IMR-90 (cell line): Measurements from ENCODE around the gene SH3BP5. TPM values are rescaled to one million over a fixed set of nuclear protein-coding genes. Genes with fewer than 3 reads are reported as not detected.
A peak's percentile ranks its signal among the peaks of the same experiment; 100 is the strongest.

ENCODE experiments used
- ATAC-seq: fragments of 200-7000 bp; cut with Tn5 transposase; 2 replicates; pipeline ENCODE4 v1.9.1; 2020; ENCODE audit warnings: low read depth, mild to moderate bottlenecking, moderate library complexity
- BruUV-seq: library from RNA; stranded (reverse); fragments of 400-500 nt; replicated peaks from 2 replicates; lab custom pipeline; 2021; lab: Mats Ljungman, UMichigan
- CTCF ChIA-PET: fragments of 300-600 bp; formaldehyde crosslinking; extraction: SDS; loops from one replicate; lab custom pipeline; 2021; ENCODE audit warnings: antibody characterized with exemption; lab: Yijun Ruan, JAX
- POLR2A ChIA-PET: fragments of 300-600 bp; sonication (Branson Sonifier 250); formaldehyde crosslinking; loops from one replicate; lab custom pipeline; 2022; ENCODE audit warnings: antibody characterized with exemption; ENCODE audit not compliant: unreplicated experiment; lab: Charles Lee
- DNase-seq: peaks from one replicate; pipeline ENCODE4 v3.0.0; 2013
- H2AFZ ChIP-seq: replicated peaks from 2 replicates; pipeline ENCODE3; 2013; ENCODE audit warnings: low read length, mild to moderate bottlenecking; ENCODE audit not compliant: poor library complexity
- H2AK5ac ChIP-seq: 2 replicates; pipeline ENCODE4 v1.6.1; 2013; ENCODE audit warnings: low read depth, low read length, inconsistent platforms
- H2AK9ac ChIP-seq: replicated peaks from 2 replicates; pipeline ENCODE3; 2013; ENCODE audit warnings: mild to moderate bottlenecking, low read depth, low read length, moderate library complexity; ENCODE audit not compliant: poor library complexity
- H2BK120ac ChIP-seq: 2 replicates; pipeline ENCODE4 v1.6.1; 2013; ENCODE audit warnings: low read depth, low read length, inconsistent platforms
- H2BK15ac ChIP-seq: 3 replicates; pipeline ENCODE4 v1.6.1; 2013; ENCODE audit warnings: low read depth, low read length, inconsistent platforms
- H2BK20ac ChIP-seq: 2 replicates; pipeline ENCODE4 v1.6.1; 2013; ENCODE audit warnings: low read depth, mild to moderate bottlenecking, inconsistent platforms, low read length, moderate library complexity
- H2BK5ac ChIP-seq: 2 replicates; pipeline ENCODE4 v1.6.1; 2013; ENCODE audit warnings: mild to moderate bottlenecking, low read depth, low read length, inconsistent platforms; ENCODE audit not compliant: poor library complexity, severe bottlenecking
- H3K14ac ChIP-seq: replicated peaks from 2 replicates; pipeline ENCODE4 v1.6.1; 2013; ENCODE audit warnings: low read depth, low read length, inconsistent platforms
- H3K18ac ChIP-seq: 2 replicates; pipeline ENCODE4 v1.6.1; 2013; ENCODE audit warnings: low read depth, low read length, control low read depth
- H3K23ac ChIP-seq: 2 replicates; pipeline ENCODE4 v1.6.1; 2013; ENCODE audit warnings: low read depth, low read length, inconsistent platforms
- H3K27ac ChIP-seq: 2 replicates; pipeline ENCODE4 v1.5.1; 2013; ENCODE audit warnings: mild to moderate bottlenecking, control low read depth, low read length; ENCODE audit not compliant: insufficient read depth
- H3K27me3 ChIP-seq: 2 replicates; pipeline ENCODE4 v1.6.1; 2013; ENCODE audit warnings: low read length; ENCODE audit not compliant: control insufficient read depth, insufficient read depth
- H3K36me3 ChIP-seq: 2 replicates; pipeline ENCODE4 v1.6.1; 2013; ENCODE audit warnings: low read length, mixed read lengths; ENCODE audit not compliant: control insufficient read depth, insufficient read depth
- H3K4ac ChIP-seq: 2 replicates; pipeline ENCODE4 v1.6.1; 2013; ENCODE audit warnings: low read depth, low read length, inconsistent platforms
- H3K4me1 ChIP-seq: 2 replicates; pipeline ENCODE4 v1.6.1; 2013; ENCODE audit warnings: low read length, mixed read lengths; ENCODE audit not compliant: control insufficient read depth, insufficient read depth
- H3K4me2 ChIP-seq: 2 replicates; pipeline ENCODE4 v1.6.1; 2013; ENCODE audit warnings: low read depth, mild to moderate bottlenecking, control low read depth, low read length, moderate library complexity
- H3K4me3 ChIP-seq: 2 replicates; pipeline ENCODE4 v1.5.1; 2013; ENCODE audit warnings: low read depth, mild to moderate bottlenecking, control low read depth, low read length, moderate library complexity; ENCODE audit not compliant: insufficient read depth
- H3K56ac ChIP-seq: 2 replicates; pipeline ENCODE4 v1.6.1; 2013; ENCODE audit warnings: low read length, inconsistent platforms; ENCODE audit not compliant: insufficient read depth; ENCODE audit errors: extremely low read depth
- H3K79me1 ChIP-seq, 2 experiments: 2 replicates each; pipeline ENCODE4 v1.6.1; 2013; ENCODE audit warnings: low read length in 2 of 2, inconsistent platforms in 1 of 2, low read depth in 1 of 2
- H3K9ac ChIP-seq: 2 replicates; pipeline ENCODE4 v1.6.1; 2013; ENCODE audit warnings: low read depth, low read length, control low read depth
- H3K9me1 ChIP-seq: 2 replicates; pipeline ENCODE4 v1.6.1; 2013; ENCODE audit warnings: low read length, inconsistent platforms; ENCODE audit not compliant: insufficient read depth
- H3K9me3 ChIP-seq: 2 replicates; pipeline ENCODE4 v1.6.1; 2013; ENCODE audit warnings: low read length; ENCODE audit not compliant: control insufficient read depth, insufficient read depth
- H4K20me1 ChIP-seq: 2 replicates; pipeline ENCODE4 v1.6.1; 2013; ENCODE audit warnings: low read length, inconsistent platforms; ENCODE audit not compliant: insufficient read depth
- H4K5ac ChIP-seq: 2 replicates; pipeline ENCODE4 v1.6.1; 2013; ENCODE audit warnings: mild to moderate bottlenecking, low read depth, low read length, control low read depth
- H4K8ac ChIP-seq, 2 experiments: 2 replicates each; pipeline ENCODE4 v1.6.1; 2013; ENCODE audit warnings: low read depth in 2 of 2, low read length in 2 of 2, control low read depth in 1 of 2, inconsistent platforms in 1 of 2
- H4K91ac ChIP-seq: 2 replicates; pipeline ENCODE4 v1.6.1; 2013; ENCODE audit warnings: low read depth, low read length, inconsistent platforms; ENCODE audit not compliant: insufficient read depth
- CEBPB ChIP-seq: IDR thresholded peaks from 2 replicates; pipeline ENCODE4 v1.6.1; 2012; ENCODE audit warnings: low read depth, low read length, improper control_type of control experiment
- CHD1 ChIP-seq: IDR thresholded peaks from 2 replicates; pipeline ENCODE4 v1.6.1; 2012; ENCODE audit warnings: low read depth, low read length, improper control_type of control experiment
- FOS ChIP-seq: fragments of 150-350 bp; IDR thresholded peaks from 2 replicates; pipeline ENCODE4 v1.6.1; 2016; ENCODE audit warnings: low read depth, low read length
- WGBS, 2 experiments: methylation state at CpG; one replicate each; pipeline versions ENCODE4 v1.1.5 to v1.1.7; 2013; ENCODE audit warnings: missing lambda C conversion rate in 2 of 2; ENCODE audit not compliant: insufficient read length in 1 of 2; ENCODE audit errors: extremely low coverage in 2 of 2; 5-methylcytosine and 5-hydroxymethylcytosine counted together
- dilution Hi-C: fragments of 300-500 bp; cut with HindIII; formaldehyde crosslinking; loops from one replicate; pipeline ENCODE4 v1.14.3; 2018; ENCODE audit warnings: low sequenced_read_pairs; ENCODE audit not compliant: unreplicated experiment
- in situ Hi-C: fragments of 300-500 bp; cut with MboI; formaldehyde crosslinking; loops from 3 replicates; pipeline ENCODE4 v1.14.3; 2019; ENCODE audit warnings: low sequenced_read_pairs, inconsistent platforms, mixed read lengths
- intact Hi-C: fragments of 100-400 bp; cut with micrococcal nuclease; formaldehyde crosslinking; loops from 2 replicates; pipeline ENCODE4 v1.10.0; 2022
- polyA plus RNA-seq, 3 experiments: library from polyadenylated mRNA; depleted of rRNA; stranded (reverse); fragments of >200 nt; gene quantifications; 2 replicates each; pipeline ENCODE4 v1.2.3, GENCODE V29; 2012; ENCODE audit warnings: low replicate concordance in 1 of 3
- total RNA-seq: library from RNA; depleted of rRNA; stranded (reverse); fragments of >200 nt; gene quantifications from 2 replicates; pipeline ENCODE4 v1.2.3, GENCODE V29; 2012
- TF ChIP-seq, protein P1 (sequence below): fragments of 150-350 bp; IDR thresholded peaks from 2 replicates; pipeline ENCODE4 v1.6.1; 2016; ENCODE audit warnings: low read depth, mild to moderate bottlenecking, low read length, moderate library complexity, borderline replicate concordance

SH3BP5 gene
- total and polyA plus RNA-seq, 2 of the 4 experiments (the other 2 are of a cell fraction) = 14.0 to 23.5 TPM

DNA sequence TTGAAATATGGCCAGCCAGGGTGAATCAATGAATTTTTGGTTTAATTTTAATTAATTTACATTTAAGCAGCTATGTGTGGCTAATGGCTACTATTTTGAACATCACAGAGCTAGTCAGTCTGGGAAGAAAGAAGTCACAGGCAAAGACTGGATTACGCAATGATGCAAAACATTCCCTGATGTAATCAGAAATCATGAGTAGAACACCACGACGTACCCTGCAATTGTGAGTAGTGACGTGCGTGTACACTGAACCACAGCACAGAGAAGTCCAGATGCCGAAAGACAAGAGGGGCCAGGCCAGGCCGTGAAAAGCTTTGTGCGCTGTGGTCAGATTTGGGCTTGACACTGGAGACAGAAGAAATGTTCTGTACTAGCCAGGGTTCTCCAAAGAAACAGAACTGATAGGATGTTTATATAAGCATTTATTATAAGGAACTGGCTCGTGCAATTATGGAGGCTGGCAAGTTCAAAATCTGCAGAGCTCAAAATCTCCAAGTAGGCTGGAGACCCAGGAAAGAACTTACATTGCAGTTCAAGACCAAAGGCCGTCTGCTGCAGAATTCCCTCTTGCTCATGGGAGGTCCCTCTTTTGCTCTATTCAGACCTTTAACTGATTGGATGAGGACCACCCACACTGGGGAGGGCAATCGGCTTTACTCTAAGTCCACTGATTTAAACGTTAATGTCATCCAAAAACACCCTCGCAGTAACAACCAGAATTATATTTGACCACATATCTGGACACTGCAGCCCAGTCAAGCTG, 44.6 kb downstream of the SH3BP5 start:
- Histone ChIP-seq H3K27ac (peak overlapping the region; percentile 23; the same call in 1 of the 2 replicates), H3K9ac (no peak overlapping the region), H3K56ac (no peak overlapping the region), H3K23ac (no peak overlapping the region), H3K14ac (no peak overlapping the region), H2AFZ (peak overlapping the region; percentile 53), H2BK20ac (no peak overlapping the region), H3K4me2 (peak overlapping the region; percentile 21; the same call in 1 of the 2 replicates), H3K4me3 (no peak overlapping the region), H2AK9ac (no peak overlapping the region), H4K20me1 (no peaks in the 10 kb centered on the region), H2AK5ac (no peak overlapping the region), H3K79me1 (peaks cover 0 to 3% of the 10 kb centered on the region in 2 experiments; a peak in 1 of 4 replicates), H3K27me3 (no peaks in the 10 kb centered on the region), H3K18ac (no peak overlapping the region), H3K9me1 (no peaks in the 10 kb centered on the region), H4K91ac (no peak overlapping the region), H4K8ac (no peak overlapping the region), H3K4ac (no peak overlapping the region), H2BK5ac (no peak overlapping the region), H2BK120ac (no peak overlapping the region), H2BK15ac (no peak overlapping the region), H3K36me3 (no peaks in the 10 kb centered on the region), H4K5ac (no peak overlapping the region), H3K9me3 (no peaks in the 10 kb centered on the region), H3K4me1 (peaks cover 6% of the 10 kb centered on the region)
- intact Hi-C loops = no loop called here
- TF ChIP-seq CEBPB (peak; percentile 100), CHD1 (no peak), FOS (peak; percentile 16; the same call in 1 of the 2 replicates)
- TF ChIP-seq, protein P1, sequence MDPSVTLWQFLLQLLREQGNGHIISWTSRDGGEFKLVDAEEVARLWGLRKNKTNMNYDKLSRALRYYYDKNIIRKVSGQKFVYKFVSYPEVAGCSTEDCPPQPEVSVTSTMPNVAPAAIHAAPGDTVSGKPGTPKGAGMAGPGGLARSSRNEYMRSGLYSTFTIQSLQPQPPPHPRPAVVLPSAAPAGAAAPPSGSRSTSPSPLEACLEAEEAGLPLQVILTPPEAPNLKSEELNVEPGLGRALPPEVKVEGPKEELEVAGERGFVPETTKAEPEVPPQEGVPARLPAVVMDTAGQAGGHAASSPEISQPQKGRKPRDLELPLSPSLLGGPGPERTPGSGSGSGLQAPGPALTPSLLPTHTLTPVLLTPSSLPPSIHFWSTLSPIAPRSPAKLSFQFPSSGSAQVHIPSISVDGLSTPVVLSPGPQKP = no peak
- peak; percentile 94 for ATAC-seq
- dilution Hi-C loops = no loop called here
- ChIA-PET CTCF (interaction anchor here (0.8 to 1.4 kb wide), 2 partner anchors 19 to 45 kb away, joined by 3 read pairs; partner anchors contain the start of gene SH3BP5), POLR2A (no interaction called here)
- 35% methylated on average over 7 of the region's 13 CpGs; no CpG with 5 or more reads in 1 of the 2 experiments for WGBS, 2 experiments
- no TSS peak for BruUV-seq
- peak; percentile 94 for DNase-seq
- in situ Hi-C loops = no loop called here
